Loucy (cell line): Measurements from ENCODE around the gene RANBP17.

ENCODE experiments used
- EZH2phosphoT487 ChIP-seq: fragments of 200-600 bp; IDR thresholded peaks from 2 replicates; pipeline ENCODE4 v1.6.1; 2018; ENCODE audit warnings: antibody characterized with exemption, mild to moderate bottlenecking, moderate library complexity, borderline replicate concordance
- TF ChIP-seq, protein P1 (sequence below): fragments of 200-600 bp; sonication (generic); conservative IDR thresholded peaks from 2 replicates; pipeline ENCODE4 v1.5.1; 2014; ENCODE audit warnings: mild to moderate bottlenecking, antibody characterized with exemption, low read length

GRCh38 chr5:171152382-171152781, 290.6 kb downstream of the RANBP17 start:
- TF ChIP-seq, protein P1, sequence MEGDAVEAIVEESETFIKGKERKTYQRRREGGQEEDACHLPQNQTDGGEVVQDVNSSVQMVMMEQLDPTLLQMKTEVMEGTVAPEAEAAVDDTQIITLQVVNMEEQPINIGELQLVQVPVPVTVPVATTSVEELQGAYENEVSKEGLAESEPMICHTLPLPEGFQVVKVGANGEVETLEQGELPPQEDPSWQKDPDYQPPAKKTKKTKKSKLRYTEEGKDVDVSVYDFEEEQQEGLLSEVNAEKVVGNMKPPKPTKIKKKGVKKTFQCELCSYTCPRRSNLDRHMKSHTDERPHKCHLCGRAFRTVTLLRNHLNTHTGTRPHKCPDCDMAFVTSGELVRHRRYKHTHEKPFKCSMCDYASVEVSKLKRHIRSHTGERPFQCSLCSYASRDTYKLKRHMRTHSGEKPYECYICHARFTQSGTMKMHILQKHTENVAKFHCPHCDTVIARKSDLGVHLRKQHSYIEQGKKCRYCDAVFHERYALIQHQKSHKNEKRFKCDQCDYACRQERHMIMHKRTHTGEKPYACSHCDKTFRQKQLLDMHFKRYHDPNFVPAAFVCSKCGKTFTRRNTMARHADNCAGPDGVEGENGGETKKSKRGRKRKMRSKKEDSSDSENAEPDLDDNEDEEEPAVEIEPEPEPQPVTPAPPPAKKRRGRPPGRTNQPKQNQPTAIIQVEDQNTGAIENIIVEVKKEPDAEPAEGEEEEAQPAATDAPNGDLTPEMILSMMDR = peak; percentile 15; the same call in 1 of the 2 replicates
- no peak for TF ChIP-seq EZH2phosphoT487
